RPMI8226 (cell line): ENCODE measurements around the gene NYNRIN.
"Not testable (repeated sequence)": the region's sequence is repeated elsewhere in the genome, so short reads cannot be mapped to it uniquely, and the experiment has no call there.

ENCODE experiments used
- DNase-seq: peaks from one replicate; pipeline ENCODE4 v3.0.0-alpha.2; 2015

The NYNRIN gene

DNA sequence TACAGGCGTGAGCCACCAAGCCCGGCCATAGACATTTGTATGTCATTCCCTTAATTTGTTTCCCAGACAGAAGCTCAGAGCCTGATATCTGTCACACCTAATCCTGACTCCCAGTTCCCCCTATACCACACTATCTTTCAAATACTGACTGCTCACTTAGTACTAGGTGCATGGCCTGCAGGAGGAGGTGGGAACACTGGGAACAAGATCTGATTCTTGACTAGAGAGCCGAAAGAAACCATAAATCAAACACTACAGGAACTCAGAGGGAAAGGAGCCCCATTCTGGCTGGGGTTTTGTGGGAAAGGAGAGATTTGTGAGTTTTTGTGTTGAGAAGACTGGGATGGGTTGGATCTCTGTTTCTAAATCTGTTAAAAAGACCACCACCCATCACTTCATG, 35.9 kb downstream of the NYNRIN start:
- DNase-seq, result no peak

- DNase-seq, result no peak
Observed at GRCh38 chr14:24435192-24435810, 36.5 kb downstream of the NYNRIN start.

- no peak for DNase-seq
Observed at GRCh38 chr14:24435998-24436354, 37.2 kb downstream of the NYNRIN start.

DNA sequence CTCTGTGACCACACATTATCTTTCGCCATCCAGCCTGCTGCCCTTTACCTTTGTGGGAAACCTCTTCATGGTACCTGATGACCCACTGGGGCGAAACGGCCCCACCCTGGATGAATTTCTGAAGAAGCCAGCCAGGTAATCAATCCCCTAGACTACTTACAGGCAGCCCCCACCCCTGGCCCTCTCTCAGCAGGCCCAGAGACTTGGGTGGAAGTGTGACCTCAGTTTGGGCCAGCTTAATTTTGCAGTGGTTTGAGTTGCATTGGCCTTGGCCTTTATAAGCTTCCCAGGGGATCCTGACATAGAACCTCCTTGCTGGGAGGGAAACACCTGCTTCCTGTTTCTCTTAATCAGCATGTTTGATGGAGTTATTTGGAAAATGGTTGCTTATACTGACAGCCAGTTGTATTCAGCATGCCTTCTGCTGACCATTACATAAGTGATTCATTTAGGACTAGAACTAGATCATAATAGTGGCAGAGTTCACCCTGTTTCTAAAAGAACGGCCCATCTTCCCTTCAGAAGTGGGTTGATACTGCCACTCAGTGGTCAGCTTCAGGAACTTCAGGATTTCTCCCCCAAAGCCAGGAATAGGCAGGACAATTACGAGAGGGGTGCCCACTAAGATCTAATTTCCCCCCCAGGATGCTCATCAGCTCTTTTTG, 37.7 kb downstream of the NYNRIN start:
- peak; percentile 52 for DNase-seq

GRCh38 chr14:24437020-24437735, 38.4 kb downstream of the NYNRIN start:
- DNase-seq, result no peak

GRCh38 chr14:24437736-24438067, 38.9 kb downstream of the NYNRIN start:
- no peak for DNase-seq

DNA sequence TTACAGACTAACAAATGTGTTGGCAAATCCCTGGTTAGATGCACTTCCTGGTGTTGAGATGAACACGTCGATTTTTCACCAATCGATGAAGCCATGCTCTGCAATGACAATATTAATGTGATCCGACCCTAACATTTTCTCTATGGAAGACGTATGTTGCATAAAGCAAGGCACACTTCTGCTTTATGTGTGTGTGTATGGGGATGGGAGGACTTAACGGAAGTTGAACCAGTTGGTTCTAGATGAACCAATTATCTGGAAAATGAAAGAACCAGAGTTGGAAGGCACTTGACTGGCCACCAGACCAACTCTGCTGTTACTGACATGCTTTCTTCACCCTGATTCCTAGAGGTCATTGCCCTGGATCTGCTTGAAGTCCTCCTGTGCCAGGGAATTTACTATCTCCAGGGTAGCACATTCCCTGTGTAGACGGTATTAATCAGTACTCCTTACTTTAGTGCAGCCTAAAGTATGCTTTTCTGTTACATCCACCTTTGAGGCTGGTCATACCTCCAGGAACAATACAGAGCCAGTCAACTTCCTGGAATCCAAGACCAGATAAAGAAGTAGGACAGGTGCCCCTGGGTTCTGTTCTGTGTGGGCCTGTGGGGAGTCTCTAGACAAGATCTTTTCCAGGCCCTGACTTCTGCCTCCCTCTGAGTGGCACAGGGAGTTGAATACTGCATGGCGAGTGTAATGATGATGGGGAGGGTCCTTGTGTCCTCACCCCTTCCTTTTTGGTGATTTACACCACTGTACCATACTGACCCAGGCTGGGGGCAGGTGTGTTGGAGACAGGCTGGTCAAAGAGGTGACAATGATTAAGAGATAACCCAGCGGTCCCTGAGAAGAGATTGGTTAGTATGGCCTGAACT, 39.7 kb downstream of the NYNRIN start:
- no peak for DNase-seq

DNA sequence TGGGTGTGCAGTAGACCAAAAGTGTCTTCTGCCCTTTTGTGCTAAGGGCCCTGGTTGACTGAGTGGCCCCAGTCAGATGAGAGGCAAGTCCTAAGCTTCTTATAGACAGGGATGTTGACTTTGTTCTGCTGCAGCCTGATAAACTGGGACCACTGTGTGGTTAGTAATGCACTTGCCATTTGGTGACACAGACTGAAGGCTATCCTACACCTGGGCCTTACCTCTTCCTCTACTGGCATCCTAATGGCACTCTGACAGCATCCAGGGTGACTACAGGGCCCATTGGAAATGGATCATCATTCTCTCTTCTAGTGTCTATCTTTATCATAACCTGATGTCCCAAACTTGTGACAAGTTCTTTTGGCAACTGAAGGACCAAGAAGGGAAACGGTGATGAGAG, 40.5 kb downstream of the NYNRIN start:
- no peak for DNase-seq

GRCh38 chr14:24439830-24440605, 41.2 kb downstream of the NYNRIN start:
- DNase-seq, result no peak

DNA sequence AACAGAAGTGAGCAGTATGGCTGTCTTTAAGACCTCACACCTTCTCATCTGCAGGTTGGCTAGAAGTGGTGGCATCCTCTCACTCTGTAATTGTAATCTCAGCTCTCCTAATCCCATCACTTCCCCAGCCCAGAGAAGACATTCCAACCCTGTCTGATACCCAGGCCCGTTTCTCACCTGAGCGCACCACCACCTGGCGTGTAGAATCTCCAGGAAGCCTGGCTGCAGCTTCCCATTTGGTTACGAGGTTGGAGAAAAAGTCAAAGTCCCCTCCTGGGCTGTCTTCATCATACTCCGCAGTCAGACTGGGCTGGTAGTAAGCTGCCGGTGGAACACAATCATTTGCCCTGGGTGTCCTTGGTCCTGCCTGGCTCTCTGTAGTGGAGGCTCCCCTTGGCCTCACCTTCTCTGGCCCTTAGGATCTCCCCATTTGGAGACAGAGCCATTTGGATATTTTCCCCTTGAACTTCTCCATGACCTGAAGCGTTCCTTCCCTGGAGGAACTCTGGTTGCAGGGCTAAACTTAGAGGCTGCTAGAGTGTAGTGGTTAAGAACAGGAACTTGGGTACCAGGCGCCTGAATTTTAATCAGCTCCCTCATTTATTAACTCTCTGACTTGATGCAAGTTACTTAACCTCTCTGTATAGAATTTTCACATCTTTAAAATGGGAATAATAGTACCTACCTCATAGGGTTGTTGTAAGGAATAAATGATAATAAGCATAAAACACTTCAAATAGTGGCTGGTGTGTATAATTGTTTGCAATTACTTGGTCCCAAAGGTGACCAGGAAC, 42.0 kb downstream of the NYNRIN start:
- no peak for DNase-seq

- DNase-seq, result no peak
Observed at GRCh38 chr14:24441485-24441884, 42.7 kb downstream of the NYNRIN start.

GRCh38 chr14:24441904-24442239, 43.1 kb downstream of the NYNRIN start:
- DNase-seq, result no peak

- peak; percentile 97 for DNase-seq
Observed at GRCh38 chr14:24442240-24443052, 43.6 kb downstream of the NYNRIN start, which contains the start of gene SDR39U1. Gene SDR39U1, minus strand, starts transcription at chr14:24442776. Its CDS starts 7 bp downstream, at chr14:24442769.

DNA sequence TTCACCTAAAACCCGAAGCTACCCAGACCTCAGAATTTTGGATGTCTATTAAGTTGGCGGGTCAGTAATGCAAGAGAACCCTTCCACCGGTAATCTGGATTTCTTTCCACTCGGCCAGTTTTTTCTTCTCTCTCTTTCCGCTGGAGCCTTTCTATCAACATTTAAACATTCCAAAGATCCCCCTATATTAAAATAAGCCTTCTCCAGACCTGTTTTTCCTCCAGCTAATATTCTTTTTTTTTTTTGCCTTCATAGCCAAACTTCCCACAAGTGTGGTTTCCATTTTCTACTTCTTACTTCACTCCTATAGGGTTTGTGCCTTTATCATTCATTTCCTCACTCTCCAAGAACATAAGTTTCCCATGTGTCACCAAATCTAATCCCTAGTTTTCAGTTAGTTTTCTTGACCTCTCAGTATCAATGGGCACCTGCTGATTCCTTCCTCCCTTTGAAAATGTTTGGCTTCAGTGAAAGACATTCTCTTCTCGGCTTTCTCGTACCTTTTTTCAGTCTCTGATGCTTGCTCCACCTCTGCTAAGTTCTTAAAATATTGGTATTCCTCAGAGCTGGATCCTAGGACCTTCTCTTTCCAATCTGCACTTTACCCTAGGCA, 44.4 kb downstream of the NYNRIN start:
- DNase-seq, result no peak

- DNase-seq, result not testable (repeated sequence)
Observed at GRCh38 chr14:24450828-24451227, 52.0 kb downstream of the NYNRIN start.

GRCh38 chr14:24456980-24457379, 58.2 kb downstream of the NYNRIN start:
- DNase-seq, result no peak

- no peak for DNase-seq
Observed at GRCh38 chr14:24458736-24459135, 59.9 kb downstream of the NYNRIN start.

- DNase-seq, result no peak
Observed at GRCh38 chr14:24459331-24459730, 60.5 kb downstream of the NYNRIN start.

GRCh38 chr14:24461336-24461735, 62.5 kb downstream of the NYNRIN start:
- DNase-seq, result no peak
